Stomach (tissue), 9 donors: ENCODE data around the gene VWA8. TPM values are rescaled to one million over a fixed set of nuclear protein-coding genes. Genes with fewer than 3 reads are reported as not detected.
A peak's percentile ranks its signal among the peaks of the same experiment; 100 is the strongest.
"Not testable (repeated sequence)": the region's sequence is repeated elsewhere in the genome, so short reads cannot be mapped to it uniquely, and the experiment has no call there.

Experiments
- DNase-seq, 2 donors: peaks; one replicate each; pipeline versions ENCODE4 v3.0.0 to v3.0.0-alpha.2; 2013 to 2019
- H3K27ac ChIP-seq, 5 donors: fragments of 200-600 bp in 4 of 5; sonication (generic) in 4 of 5; one replicate each; pipeline ENCODE4 v1.5.1; 2013 to 2019; ENCODE audit warnings: mild to moderate bottlenecking in 1 of 5, moderate library complexity in 1 of 5
- H3K27me3 ChIP-seq, 3 donors: fragments of 200-600 bp; sonication (generic); one replicate each; pipeline ENCODE4 v1.5.1; 2017 to 2019; ENCODE audit warnings: mixed run types in 1 of 3
- H3K36me3 ChIP-seq, 4 donors: fragments of 200-600 bp; sonication (generic); 1 replicate in 3 of 4; 2 replicates in 1 of 4; pipeline ENCODE4 v1.5.1; 2016 to 2019
- H3K4me1 ChIP-seq, 4 donors: fragments of 200-600 bp; sonication (generic); one replicate each; pipeline ENCODE4 v1.5.1; 2016 to 2019
- H3K4me3 ChIP-seq, 4 donors: fragments of 200-600 bp; sonication (generic) in 3 of 4; one replicate each; pipeline ENCODE4 v1.5.1; 2016 to 2019; ENCODE audit warnings: mild to moderate bottlenecking in 1 of 4
- H3K9me3 ChIP-seq, 4 donors: fragments of 200-600 bp; sonication (generic); one replicate each; pipeline ENCODE4 v1.5.1; 2016 to 2019
- CTCF ChIP-seq, 7 experiments: fragments of 450-650 bp in 4 of 7; fragments of 200-600 bp in 3 of 7; sonication (generic) in 3 of 7; IDR thresholded peaks; one replicate each; pipeline ENCODE4 v1.5.1; 2016 to 2019; ENCODE audit warnings: antibody characterized with exemption in 7 of 7, control low read depth in 2 of 7, mild to moderate bottlenecking in 1 of 7
- EP300 ChIP-seq: sonication (generic); formaldehyde crosslinking; IDR thresholded peaks from one replicate; pipeline ENCODE4 v1.6.1; 2017; ENCODE audit warnings: antibody characterized with exemption
- POLR2A ChIP-seq, 4 donors: fragments of 450-650 bp; IDR thresholded peaks; one replicate each; pipeline ENCODE4 v1.6.1; 2016; ENCODE audit warnings: antibody characterized with exemption in 4 of 4, control low read depth in 2 of 4, mild to moderate bottlenecking in 1 of 4, moderate library complexity in 1 of 4
- POLR2AphosphoS5 ChIP-seq, 3 donors: sonication (generic); formaldehyde crosslinking; IDR thresholded peaks; one replicate each; pipeline ENCODE4 v1.6.1; 2016; ENCODE audit warnings: antibody characterized with exemption in 3 of 3
- WGBS, 5 donors: extraction: QIAGEN DNeasy Blood & Tissue Kit in 3 of 5; methylation state at CpG; one replicate each; pipeline versions ENCODE4 v1.1.5 to v1.1.7; 2013 to 2018; 5-methylcytosine and 5-hydroxymethylcytosine counted together
- intact Hi-C: fragments of 100-400 bp; cut with DNase I; formaldehyde crosslinking; loops from one replicate; pipeline ENCODE4 v1.15.1; 2023; ENCODE audit warnings: low total_unique reads
- polyA plus RNA-seq, 3 donors: library from polyadenylated mRNA; stranded (reverse); fragments of 200-250 nt; gene quantifications; one replicate each; pipeline ENCODE4 v1.2.3, GENCODE V29; 2013
- total RNA-seq, 5 donors: library from RNA; depleted of rRNA; stranded (reverse); fragments of >200 nt; gene quantifications; one replicate each; pipeline versions ENCODE4 v1.1.0 to v1.2.3, GENCODE V29; 2014 to 2016
- donor health status: healthy with polysubstance abuse.
- donor health status: Bipolar disorder and iron deficiency.
- donor health status: healthy.

VWA8 gene
- total and polyA plus RNA-seq, 8 donors = 3.3 to 99.2 (median 25.4) TPM

GRCh38 chr13:41812851-41813250, 148.1 kb downstream of the VWA8 start:
- no peak for DNase-seq
- Histone ChIP-seq H3K36me3 (peaks cover 0 to 44% (median 26%) of the 10 kb centered on the region in 4 donors), H3K27me3 (no peaks in the 10 kb centered on the region), H3K4me1 (peaks cover 0 to 19% (median 7%) of the 10 kb centered on the region in 4 donors), H3K9me3 (no peaks in the 10 kb centered on the region), H3K27ac (no peak overlapping the region), H3K4me3 (no peak overlapping the region)
- 87 to 90% (median 88%) methylated on average over 2 of the region's 2 CpGs for WGBS, 5 donors
- intact Hi-C loops = no loop called here
- no peak for TF ChIP-seq POLR2A (IDR thresholded peaks at IDR 0.05)
- TF ChIP-seq CTCF (IDR thresholded peaks at IDR 0.05) = no peak
- TF ChIP-seq POLR2AphosphoS5 (IDR thresholded peaks at IDR 0.05) = no peak
- no peak for TF ChIP-seq EP300

GRCh38 chr13:41812237-41812636, 148.7 kb downstream of the VWA8 start:
- Histone ChIP-seq H3K4me1 (peaks cover 0 to 19% (median 7%) of the 10 kb centered on the region in 4 donors), H3K9me3 (no peaks in the 10 kb centered on the region), H3K4me3 (no peak overlapping the region), H3K27me3 (no peaks in the 10 kb centered on the region), H3K27ac (peak overlapping the region in 4 of 5 donors; percentile 14 to 37 (median 33)), H3K36me3 (peaks cover 0 to 44% (median 29%) of the 10 kb centered on the region in 4 donors)
- intact Hi-C loops = no loop called here
- DNase-seq = no peak
- TF ChIP-seq POLR2AphosphoS5 (IDR thresholded peaks at IDR 0.05) = no peak
- no peak for TF ChIP-seq EP300
- TF ChIP-seq POLR2A (IDR thresholded peaks at IDR 0.05) = no peak
- TF ChIP-seq CTCF (IDR thresholded peaks at IDR 0.05) = no peak
- 86 to 97% (median 93%) methylated on average over 1 of the region's 1 CpG for WGBS, 5 donors

- Histone ChIP-seq H3K4me3 (no peak overlapping the region), H3K27ac (peak overlapping the region in 3 of 5 donors; percentile 12 to 37 (median 36)), H3K27me3 (no peaks in the 10 kb centered on the region), H3K36me3 (peaks cover 0 to 43% (median 29%) of the 10 kb centered on the region in 4 donors), H3K9me3 (no peaks in the 10 kb centered on the region), H3K4me1 (peaks cover 0 to 19% (median 7%) of the 10 kb centered on the region in 4 donors)
- WGBS, 5 donors = 6 to 26% (median 10%) methylated on average over 3 of the region's 3 CpGs
- intact Hi-C loops = no loop called here
- no peak for TF ChIP-seq CTCF (IDR thresholded peaks at IDR 0.05)
- no peak for TF ChIP-seq POLR2A (IDR thresholded peaks at IDR 0.05)
- TF ChIP-seq EP300 = no peak
- TF ChIP-seq POLR2AphosphoS5 (IDR thresholded peaks at IDR 0.05) = no peak
- peak in 1 of 2 donors; percentile 14 for DNase-seq
Measured at GRCh38 chr13:41811588-41812021, 149.3 kb downstream of the VWA8 start.

GRCh38 chr13:41809962-41810361, 150.9 kb downstream of the VWA8 start:
- H3K27ac ChIP-seq = no peak overlapping the region
- no peaks in the 10 kb centered on the region for H3K9me3 ChIP-seq
- H3K36me3 ChIP-seq = peaks cover 0 to 41% (median 20%) of the 10 kb centered on the region in 4 donors
- intact Hi-C loops = no loop called here
- WGBS, 5 donors = 91 to 100% (median 94%) methylated on average over 1 of the region's 1 CpG
- no peak for DNase-seq
- H3K4me3 ChIP-seq = no peak overlapping the region
- TF ChIP-seq POLR2AphosphoS5 (IDR thresholded peaks at IDR 0.05) (no peak), CTCF (IDR thresholded peaks at IDR 0.05) (no peak), POLR2A (IDR thresholded peaks at IDR 0.05) (no peak), EP300 (no peak)
- no peaks in the 10 kb centered on the region for H3K27me3 ChIP-seq
- peaks cover 0 to 19% (median 7%) of the 10 kb centered on the region in 4 donors for H3K4me1 ChIP-seq

GRCh38 chr13:41803445-41803735, 157.5 kb downstream of the VWA8 start:
- H3K4me3 ChIP-seq, H3K9me3 ChIP-seq, DNase-seq, H3K27me3 ChIP-seq, H3K27ac ChIP-seq, intact Hi-C loops, H3K4me1 ChIP-seq: not testable (repeated sequence)
- peaks cover 4 to 47% (median 23%) of the 10 kb centered on the region in 4 donors for H3K36me3 ChIP-seq
- WGBS, 5 donors = 93 to 98% (median 94%) methylated on average over 3 of the region's 3 CpGs
